CD4-positive, alpha-beta T cell (primary cell): Measurements from ENCODE around the gene OR10A4. TPM values are rescaled to one million over a fixed set of nuclear protein-coding genes. Genes with fewer than 3 reads are reported as not detected.

ENCODE experiments used
- ATAC-seq: fragments of 200-7000 bp; cut with Tn5 transposase; one replicate; pipeline ENCODE4 v1.10.0; 2022; ENCODE audit warnings: mild to moderate bottlenecking; ENCODE audit not compliant: poor library complexity
- CTCF ChIA-PET: fragments of 350-600 bp; sonication (Branson Sonifier 250); formaldehyde crosslinking; loops from one replicate; lab custom pipeline; 2021; ENCODE audit warnings: antibody characterized with exemption, inconsistent platforms; lab: Charles Lee
- POLR2A ChIA-PET: fragments of 350-600 bp; sonication (Branson Sonifier 250); formaldehyde crosslinking; loops from one replicate; lab custom pipeline; 2021; ENCODE audit warnings: antibody characterized with exemption, inconsistent platforms; lab: Charles Lee
- DNase-seq, 14 experiments: peaks; one replicate each; pipeline ENCODE4 v3.0.0-alpha.2; 2013 to 2020; ENCODE audit warnings: mixed read lengths in 2 of 14
- H3K27ac ChIP-seq, 2 donors: one replicate each; pipeline versions ENCODE4 v1.5.1 to v1.7.0; 2013; ENCODE audit warnings: low read length in 2 of 2, low read depth in 1 of 2, mild to moderate bottlenecking in 1 of 2
- H3K27me3 ChIP-seq, 2 experiments: 1 replicate in 1 of 2; 2 replicates in 1 of 2; pipeline versions ENCODE4 v1.6.1 to v1.7.0; 2013; ENCODE audit warnings: low read length in 2 of 2, control low read depth in 1 of 2, mild to moderate bottlenecking in 1 of 2, moderate library complexity in 1 of 2; ENCODE audit not compliant: insufficient read depth in 2 of 2, control insufficient read depth in 1 of 2
- H3K36me3 ChIP-seq: one replicate; pipeline ENCODE4 v1.6.1; 2013; ENCODE audit warnings: low read length, control low read depth; ENCODE audit not compliant: insufficient read depth
- H3K4me1 ChIP-seq: one replicate; pipeline ENCODE4 v1.6.1; 2013; ENCODE audit warnings: low read length, control low read depth; ENCODE audit not compliant: insufficient read depth
- H3K4me3 ChIP-seq: one replicate; pipeline ENCODE4 v1.5.1; 2013; ENCODE audit warnings: mild to moderate bottlenecking, low read length, moderate library complexity
- H3K9me3 ChIP-seq, 2 experiments: 1 replicate in 1 of 2; 2 replicates in 1 of 2; pipeline versions ENCODE4 v1.6.1 to v1.7.0; 2013; ENCODE audit warnings: low read length in 2 of 2, mild to moderate bottlenecking in 2 of 2, control low read depth in 1 of 2, moderate library complexity in 1 of 2; ENCODE audit not compliant: control insufficient read depth in 1 of 2, insufficient read depth in 1 of 2
- H3K27ac Mint-ChIP-seq: one replicate; pipeline ENCODE4 v1.8.0; 2020; ENCODE audit warnings: mixed read lengths
- H3K27me3 Mint-ChIP-seq: one replicate; pipeline ENCODE4 v1.8.0; 2021; ENCODE audit warnings: mixed read lengths
- H3K36me3 Mint-ChIP-seq: one replicate; pipeline ENCODE4 v1.8.0; 2021; ENCODE audit warnings: low read depth, mixed read lengths
- H3K4me1 Mint-ChIP-seq: one replicate; pipeline ENCODE4 v1.8.0; 2021; ENCODE audit warnings: low read depth, mixed read lengths
- H3K4me3 Mint-ChIP-seq: one replicate; pipeline ENCODE4 v1.8.0; 2020; ENCODE audit warnings: mild to moderate bottlenecking, mixed read lengths
- H3K9me3 Mint-ChIP-seq: one replicate; pipeline ENCODE4 v1.8.0; 2020; ENCODE audit warnings: mixed read lengths
- intact Hi-C, 2 experiments: fragments of 100-400 bp; cut with DNase I in 1 of 2; cut with micrococcal nuclease in 1 of 2; formaldehyde crosslinking; loops; one replicate each; pipeline versions ENCODE4 v1.15.1 to v1.9.0; 2023 to 2025; cut with DNase I, micrococcal nuclease
- total RNA-seq, 174 experiments: library from RNA in 2 of 174; stranded (reverse) in 2 of 174; gene quantifications; one replicate each; pipeline ENCODE4 v1.2.3 and lab custom pipeline; 2021 to 2026
- TF ChIP-seq, protein P1 (sequence below): fragments of 200-600 bp; IDR thresholded peaks from one replicate; pipeline ENCODE4 v1.8.0; 2022; ENCODE audit warnings: antibody characterized with exemption, mild to moderate bottlenecking

The OR10A4 gene
- total RNA-seq, 2 experiments from 2014 or later: not detected

DNA sequence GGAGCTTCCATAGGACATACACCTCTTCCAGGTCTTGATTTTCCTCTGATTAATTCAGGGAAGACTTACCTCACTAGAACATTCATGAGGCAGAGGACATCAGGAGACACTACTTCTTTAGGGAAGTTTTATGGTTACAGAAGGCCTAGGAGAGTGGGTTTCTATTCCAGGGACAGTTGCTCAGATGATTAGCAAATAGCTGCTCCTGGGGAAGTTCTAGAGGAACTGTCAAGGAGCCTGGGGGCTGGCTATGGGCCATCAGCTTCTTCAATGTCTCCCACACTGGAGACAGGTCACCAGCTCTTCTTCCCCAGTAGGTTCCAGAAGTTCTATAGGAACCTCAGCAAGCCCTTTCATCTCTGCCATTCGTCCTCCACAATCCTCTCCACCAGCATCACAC is 42.4 kb upstream of the OR10A4 start:
- TF ChIP-seq, protein P1, sequence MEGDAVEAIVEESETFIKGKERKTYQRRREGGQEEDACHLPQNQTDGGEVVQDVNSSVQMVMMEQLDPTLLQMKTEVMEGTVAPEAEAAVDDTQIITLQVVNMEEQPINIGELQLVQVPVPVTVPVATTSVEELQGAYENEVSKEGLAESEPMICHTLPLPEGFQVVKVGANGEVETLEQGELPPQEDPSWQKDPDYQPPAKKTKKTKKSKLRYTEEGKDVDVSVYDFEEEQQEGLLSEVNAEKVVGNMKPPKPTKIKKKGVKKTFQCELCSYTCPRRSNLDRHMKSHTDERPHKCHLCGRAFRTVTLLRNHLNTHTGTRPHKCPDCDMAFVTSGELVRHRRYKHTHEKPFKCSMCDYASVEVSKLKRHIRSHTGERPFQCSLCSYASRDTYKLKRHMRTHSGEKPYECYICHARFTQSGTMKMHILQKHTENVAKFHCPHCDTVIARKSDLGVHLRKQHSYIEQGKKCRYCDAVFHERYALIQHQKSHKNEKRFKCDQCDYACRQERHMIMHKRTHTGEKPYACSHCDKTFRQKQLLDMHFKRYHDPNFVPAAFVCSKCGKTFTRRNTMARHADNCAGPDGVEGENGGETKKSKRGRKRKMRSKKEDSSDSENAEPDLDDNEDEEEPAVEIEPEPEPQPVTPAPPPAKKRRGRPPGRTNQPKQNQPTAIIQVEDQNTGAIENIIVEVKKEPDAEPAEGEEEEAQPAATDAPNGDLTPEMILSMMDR: no peak

DNA sequence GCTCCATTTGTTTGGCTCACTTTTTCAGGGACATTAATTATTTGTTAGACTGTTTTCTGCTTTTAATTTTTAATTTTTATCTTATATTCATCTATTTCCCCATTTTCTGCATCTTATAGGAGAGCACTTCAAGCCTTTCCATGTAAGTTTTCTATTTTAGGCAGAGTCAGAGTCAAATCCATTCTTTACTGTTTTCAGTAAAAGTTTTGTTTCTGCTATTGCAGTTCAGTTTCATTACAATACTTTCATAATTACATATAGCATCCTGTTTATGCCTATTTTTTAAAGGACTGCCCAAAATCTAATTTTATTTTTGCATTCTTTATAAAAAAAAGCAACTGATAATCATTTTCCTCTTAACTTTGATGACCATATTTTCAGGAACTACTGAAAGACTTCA is 34.7 kb upstream of the OR10A4 start:
- no peaks in the 10 kb centered on the region for H3K9me3 Mint-ChIP-seq
- no peaks in the 10 kb centered on the region for H3K36me3 Mint-ChIP-seq
- ChIA-PET CTCF (interaction anchor here (0.7 kb wide), 1 partner anchor 61 kb away, joined by 4 read pairs; no protein-coding TSS in a partner anchor), POLR2A (no interaction called here)
- Histone ChIP-seq H3K27me3 (peaks cover 0 to 3% of the 10 kb centered on the region in 2 experiments), H3K4me1 (no peaks in the 10 kb centered on the region), H3K9me3 (no peaks in the 10 kb centered on the region), H3K27ac (no peak overlapping the region), H3K4me3 (no peak overlapping the region), H3K36me3 (no peaks in the 10 kb centered on the region)
- H3K4me1 Mint-ChIP-seq: no peaks in the 10 kb centered on the region
- H3K27ac Mint-ChIP-seq: no peak overlapping the region
- DNase-seq (no peak), ATAC-seq (no peak)
- TF ChIP-seq, protein P1: no peak
- intact Hi-C loops: no loop called here
- no peak overlapping the region for H3K4me3 Mint-ChIP-seq
- H3K27me3 Mint-ChIP-seq: peaks cover 25% of the 10 kb centered on the region

More for the DNA sequence above, 42.4 kb upstream of the OR10A4 start:
- H3K4me1 ChIP-seq: no peaks in the 10 kb centered on the region
- DNase-seq (no peak), ATAC-seq (no peak)
- no peaks in the 10 kb centered on the region for H3K9me3 ChIP-seq
- H3K4me3 Mint-ChIP-seq: no peak overlapping the region
- ChIA-PET CTCF (no interaction called here), POLR2A (no interaction called here)
- H3K27me3 Mint-ChIP-seq: no peaks in the 10 kb centered on the region
- intact Hi-C loops: no loop called here
- no peaks in the 10 kb centered on the region for H3K36me3 ChIP-seq
- no peak overlapping the region for H3K4me3 ChIP-seq
- H3K27me3 ChIP-seq: no peaks in the 10 kb centered on the region
- no peaks in the 10 kb centered on the region for H3K4me1 Mint-ChIP-seq
- no peak overlapping the region for H3K27ac ChIP-seq
- no peak overlapping the region for H3K27ac Mint-ChIP-seq
- no peaks in the 10 kb centered on the region for H3K9me3 Mint-ChIP-seq
- no peaks in the 10 kb centered on the region for H3K36me3 Mint-ChIP-seq

DNA sequence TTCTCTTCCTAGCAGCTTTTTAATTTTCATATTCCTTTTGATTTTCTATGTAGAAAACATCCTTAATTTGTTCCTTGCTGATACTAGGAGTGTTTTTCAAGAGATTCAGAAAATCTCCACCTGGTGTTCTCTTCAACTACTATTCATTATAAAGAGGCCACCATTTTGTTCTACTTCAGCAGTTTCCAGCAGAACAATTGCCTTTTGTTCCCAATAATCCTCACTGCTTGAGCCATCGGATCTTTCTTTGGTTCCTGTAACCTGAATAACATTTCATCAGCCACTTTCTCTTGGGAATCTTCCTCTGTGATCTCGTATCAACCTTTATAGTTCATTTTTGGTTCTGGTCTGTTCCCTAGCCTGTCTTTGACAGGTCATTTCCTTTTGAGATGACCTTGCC is 32.8 kb upstream of the OR10A4 start:
- intact Hi-C loops: no loop called here
- Histone ChIP-seq H3K27me3 (peaks cover under 1 to 3% of the 10 kb centered on the region in 2 experiments), H3K27ac (no peak overlapping the region), H3K9me3 (no peaks in the 10 kb centered on the region), H3K4me3 (no peak overlapping the region), H3K4me1 (no peaks in the 10 kb centered on the region), H3K36me3 (no peaks in the 10 kb centered on the region)
- Mint-ChIP-seq H3K27ac (no peak overlapping the region), H3K4me1 (no peaks in the 10 kb centered on the region), H3K36me3 (no peaks in the 10 kb centered on the region), H3K27me3 (peaks cover 25% of the 10 kb centered on the region), H3K4me3 (no peak overlapping the region), H3K9me3 (no peaks in the 10 kb centered on the region)
- ChIA-PET CTCF (no interaction called here), POLR2A (no interaction called here)
- TF ChIP-seq, protein P1: no peak
- no peak for DNase-seq
- ATAC-seq: no peak
